HG03432 (cell line): ENCODE results near the gene SLC9A3.

Experiments used
- ATAC-seq: cut with Tn5 transposase; IDR thresholded peaks from one replicate; pipeline ENCODE4 v1.9.1; 2021; ENCODE audit warnings: mild to moderate bottlenecking, moderate library complexity; ENCODE audit not compliant: unreplicated experiment

The SLC9A3 gene

GRCh38 chr5:421287-421880 lies 102.9 kb downstream of the SLC9A3 start:
- ATAC-seq: no peak

GRCh38 chr5:420632-421286 lies 103.5 kb downstream of the SLC9A3 start:
- ATAC-seq: no peak
